IMR-90 (cell line): ENCODE data around the gene TERC. TPM values are rescaled to one million over a fixed set of nuclear protein-coding genes. Genes with fewer than 3 reads are reported as not detected.

Experiments used
- ATAC-seq: fragments of 200-7000 bp; cut with Tn5 transposase; 2 replicates; pipeline ENCODE4 v1.9.1; 2020; ENCODE audit warnings: low read depth, mild to moderate bottlenecking, moderate library complexity
- BruUV-seq: library from RNA; stranded (reverse); fragments of 400-500 nt; replicated peaks from 2 replicates; lab custom pipeline; 2021; lab: Mats Ljungman, UMichigan
- CTCF ChIA-PET: fragments of 300-600 bp; formaldehyde crosslinking; extraction: SDS; loops from one replicate; lab custom pipeline; 2021; ENCODE audit warnings: antibody characterized with exemption; lab: Yijun Ruan, JAX
- POLR2A ChIA-PET: fragments of 300-600 bp; sonication (Branson Sonifier 250); formaldehyde crosslinking; loops from one replicate; lab custom pipeline; 2022; ENCODE audit warnings: antibody characterized with exemption; ENCODE audit not compliant: unreplicated experiment; lab: Charles Lee
- DNase-seq: peaks from one replicate; pipeline ENCODE4 v3.0.0; 2013
- H2AFZ ChIP-seq: replicated peaks from 2 replicates; pipeline ENCODE3; 2013; ENCODE audit warnings: low read length, mild to moderate bottlenecking; ENCODE audit not compliant: poor library complexity
- H2AK5ac ChIP-seq: 2 replicates; pipeline ENCODE4 v1.6.1; 2013; ENCODE audit warnings: low read depth, low read length, inconsistent platforms
- H2AK9ac ChIP-seq: replicated peaks from 2 replicates; pipeline ENCODE3; 2013; ENCODE audit warnings: mild to moderate bottlenecking, low read depth, low read length, moderate library complexity; ENCODE audit not compliant: poor library complexity
- H2BK120ac ChIP-seq: 2 replicates; pipeline ENCODE4 v1.6.1; 2013; ENCODE audit warnings: low read depth, low read length, inconsistent platforms
- H2BK15ac ChIP-seq: 3 replicates; pipeline ENCODE4 v1.6.1; 2013; ENCODE audit warnings: low read depth, low read length, inconsistent platforms
- H2BK20ac ChIP-seq: 2 replicates; pipeline ENCODE4 v1.6.1; 2013; ENCODE audit warnings: low read depth, mild to moderate bottlenecking, inconsistent platforms, low read length, moderate library complexity
- H2BK5ac ChIP-seq: 2 replicates; pipeline ENCODE4 v1.6.1; 2013; ENCODE audit warnings: mild to moderate bottlenecking, low read depth, low read length, inconsistent platforms; ENCODE audit not compliant: poor library complexity, severe bottlenecking
- H3K14ac ChIP-seq: replicated peaks from 2 replicates; pipeline ENCODE4 v1.6.1; 2013; ENCODE audit warnings: low read depth, low read length, inconsistent platforms
- H3K18ac ChIP-seq: 2 replicates; pipeline ENCODE4 v1.6.1; 2013; ENCODE audit warnings: low read depth, low read length, control low read depth
- H3K23ac ChIP-seq: 2 replicates; pipeline ENCODE4 v1.6.1; 2013; ENCODE audit warnings: low read depth, low read length, inconsistent platforms
- H3K27ac ChIP-seq: 2 replicates; pipeline ENCODE4 v1.5.1; 2013; ENCODE audit warnings: mild to moderate bottlenecking, control low read depth, low read length; ENCODE audit not compliant: insufficient read depth
- H3K27me3 ChIP-seq: 2 replicates; pipeline ENCODE4 v1.6.1; 2013; ENCODE audit warnings: low read length; ENCODE audit not compliant: control insufficient read depth, insufficient read depth
- H3K36me3 ChIP-seq: 2 replicates; pipeline ENCODE4 v1.6.1; 2013; ENCODE audit warnings: low read length, mixed read lengths; ENCODE audit not compliant: control insufficient read depth, insufficient read depth
- H3K4ac ChIP-seq: 2 replicates; pipeline ENCODE4 v1.6.1; 2013; ENCODE audit warnings: low read depth, low read length, inconsistent platforms
- H3K4me1 ChIP-seq: 2 replicates; pipeline ENCODE4 v1.6.1; 2013; ENCODE audit warnings: low read length, mixed read lengths; ENCODE audit not compliant: control insufficient read depth, insufficient read depth
- H3K4me2 ChIP-seq: 2 replicates; pipeline ENCODE4 v1.6.1; 2013; ENCODE audit warnings: low read depth, mild to moderate bottlenecking, control low read depth, low read length, moderate library complexity
- H3K4me3 ChIP-seq: 2 replicates; pipeline ENCODE4 v1.5.1; 2013; ENCODE audit warnings: low read depth, mild to moderate bottlenecking, control low read depth, low read length, moderate library complexity; ENCODE audit not compliant: insufficient read depth
- H3K56ac ChIP-seq: 2 replicates; pipeline ENCODE4 v1.6.1; 2013; ENCODE audit warnings: low read length, inconsistent platforms; ENCODE audit not compliant: insufficient read depth; ENCODE audit errors: extremely low read depth
- H3K79me1 ChIP-seq, 2 experiments: 2 replicates each; pipeline ENCODE4 v1.6.1; 2013; ENCODE audit warnings: low read length in 2 of 2, inconsistent platforms in 1 of 2, low read depth in 1 of 2
- H3K9ac ChIP-seq: 2 replicates; pipeline ENCODE4 v1.6.1; 2013; ENCODE audit warnings: low read depth, low read length, control low read depth
- H3K9me1 ChIP-seq: 2 replicates; pipeline ENCODE4 v1.6.1; 2013; ENCODE audit warnings: low read length, inconsistent platforms; ENCODE audit not compliant: insufficient read depth
- H3K9me3 ChIP-seq: 2 replicates; pipeline ENCODE4 v1.6.1; 2013; ENCODE audit warnings: low read length; ENCODE audit not compliant: control insufficient read depth, insufficient read depth
- H4K20me1 ChIP-seq: 2 replicates; pipeline ENCODE4 v1.6.1; 2013; ENCODE audit warnings: low read length, inconsistent platforms; ENCODE audit not compliant: insufficient read depth
- H4K5ac ChIP-seq: 2 replicates; pipeline ENCODE4 v1.6.1; 2013; ENCODE audit warnings: mild to moderate bottlenecking, low read depth, low read length, control low read depth
- H4K8ac ChIP-seq, 2 experiments: 2 replicates each; pipeline ENCODE4 v1.6.1; 2013; ENCODE audit warnings: low read depth in 2 of 2, low read length in 2 of 2, control low read depth in 1 of 2, inconsistent platforms in 1 of 2
- H4K91ac ChIP-seq: 2 replicates; pipeline ENCODE4 v1.6.1; 2013; ENCODE audit warnings: low read depth, low read length, inconsistent platforms; ENCODE audit not compliant: insufficient read depth
- MAFK ChIP-seq: IDR thresholded peaks from 2 replicates; pipeline ENCODE4 v1.6.1; 2012; ENCODE audit warnings: low read depth, low read length, improper control_type of control experiment
- RFX5 ChIP-seq: IDR thresholded peaks from 2 replicates; pipeline ENCODE4 v1.8.0; 2012; ENCODE audit warnings: low read depth, mild to moderate bottlenecking, low read length, moderate library complexity
- WGBS, 2 experiments: methylation state at CpG; one replicate each; pipeline versions ENCODE4 v1.1.5 to v1.1.7; 2013; ENCODE audit warnings: missing lambda C conversion rate in 2 of 2; ENCODE audit not compliant: insufficient read length in 1 of 2; ENCODE audit errors: extremely low coverage in 2 of 2; 5-methylcytosine and 5-hydroxymethylcytosine counted together
- dilution Hi-C: fragments of 300-500 bp; cut with HindIII; formaldehyde crosslinking; loops from one replicate; pipeline ENCODE4 v1.14.3; 2018; ENCODE audit warnings: low sequenced_read_pairs; ENCODE audit not compliant: unreplicated experiment
- in situ Hi-C: fragments of 300-500 bp; cut with MboI; formaldehyde crosslinking; loops from 3 replicates; pipeline ENCODE4 v1.14.3; 2019; ENCODE audit warnings: low sequenced_read_pairs, inconsistent platforms, mixed read lengths
- intact Hi-C: fragments of 100-400 bp; cut with micrococcal nuclease; formaldehyde crosslinking; loops from 2 replicates; pipeline ENCODE4 v1.10.0; 2022
- polyA plus RNA-seq, 3 experiments: library from polyadenylated mRNA; depleted of rRNA; stranded (reverse); fragments of >200 nt; gene quantifications; 2 replicates each; pipeline ENCODE4 v1.2.3, GENCODE V29; 2012; ENCODE audit warnings: low replicate concordance in 1 of 3
- total RNA-seq: library from RNA; depleted of rRNA; stranded (reverse); fragments of >200 nt; gene quantifications from 2 replicates; pipeline ENCODE4 v1.2.3, GENCODE V29; 2012

Gene TERC
- total and polyA plus RNA-seq, 2 of the 4 experiments (the other 2 are of a cell fraction), result 57.0 TPM; not detected in 1

DNA sequence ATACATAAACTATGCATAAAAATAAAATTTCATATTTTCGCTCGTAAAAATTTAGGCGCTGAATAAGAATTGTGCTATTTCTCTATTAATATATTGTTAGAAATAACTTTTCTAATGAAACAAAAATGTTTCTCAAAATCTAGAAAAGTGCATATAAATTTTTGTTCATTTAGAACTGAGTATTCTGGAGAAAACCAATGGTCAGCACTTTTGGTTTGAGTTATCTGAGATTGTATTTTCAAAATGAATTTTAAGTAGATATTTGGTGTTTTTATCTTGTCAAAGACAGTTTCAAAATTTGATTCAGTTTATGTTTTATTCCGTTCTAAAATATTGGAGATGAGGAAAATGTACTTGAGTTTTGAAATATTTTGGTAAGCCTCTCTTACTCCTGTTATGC, 22.3 kb upstream of the TERC start:
- Histone ChIP-seq H2AK9ac (no peak overlapping the region), H3K9me1 (0 out of 2 replicates have a peak, but pooled peaks cover 4% of the 10 kb centered on the region), H3K4me3 (no peak overlapping the region), H2AK5ac (no peak overlapping the region), H4K91ac (no peak overlapping the region), H3K23ac (no peak overlapping the region), H3K36me3 (peaks cover 17% of the 10 kb centered on the region), H3K9ac (no peak overlapping the region), H3K18ac (no peak overlapping the region), H3K9me3 (no peaks in the 10 kb centered on the region), H4K5ac (no peak overlapping the region), H3K79me1 (peaks cover 3 to 9% of the 10 kb centered on the region in 2 experiments; a peak in 2 of 4 replicates), H2BK20ac (no peak overlapping the region), H3K4me1 (peaks cover 4% of the 10 kb centered on the region), H3K4ac (no peak overlapping the region), H2AFZ (no peak overlapping the region), H3K14ac (no peak overlapping the region), H3K27ac (no peak overlapping the region), H4K20me1 (no peaks in the 10 kb centered on the region), H3K27me3 (no peaks in the 10 kb centered on the region), H2BK120ac (no peak overlapping the region), H2BK15ac (no peak overlapping the region), H3K56ac (no peak overlapping the region), H4K8ac (no peak overlapping the region), H2BK5ac (no peak overlapping the region), H3K4me2 (no peak overlapping the region)
- ChIA-PET CTCF (no interaction called here), POLR2A (no interaction called here)
- intact Hi-C loops (no loop called here), dilution Hi-C loops (no loop called here), in situ Hi-C loops (no loop called here)
- whole genome bisulfite sequencing, 2 experiments, result no CpG with 5 or more reads among the region's 4 CpGs
- BruUV-seq, result no TSS peak
- TF ChIP-seq MAFK, result peak; percentile 75
- TF ChIP-seq RFX5, result no peak
- no peak for DNase-seq
- ATAC-seq, result no peak
